B cell (primary cell): ENCODE measurements around the gene GNB5.

ENCODE experiments used
- CTCF ChIP-seq: fragments of 200-600 bp; IDR thresholded peaks from one replicate; pipeline ENCODE4 v1.8.0; 2022; ENCODE audit warnings: antibody characterized with exemption, mild to moderate bottlenecking
- EZH2 ChIP-seq: IDR thresholded peaks from 2 replicates; pipeline ENCODE4 v1.6.1; 2012; ENCODE audit warnings: borderline replicate concordance, low read depth, mild to moderate bottlenecking, moderate library complexity, low read length; ENCODE audit not compliant: insufficient read depth, poor library complexity, severe bottlenecking

GRCh38 chr15:52193321-52193720 is 2.1 kb upstream of the GNB5 start:
- TF ChIP-seq CTCF (no peak), EZH2 (no peak)
